ENCODE data around the gene NUDT4. TPM values are rescaled to one million over a fixed set of nuclear protein-coding genes. Genes with fewer than 3 reads are reported as not detected.

Gene NUDT4
- total RNA-seq, 1 experiment from 2014 or later = 51.0 TPM

DNA sequence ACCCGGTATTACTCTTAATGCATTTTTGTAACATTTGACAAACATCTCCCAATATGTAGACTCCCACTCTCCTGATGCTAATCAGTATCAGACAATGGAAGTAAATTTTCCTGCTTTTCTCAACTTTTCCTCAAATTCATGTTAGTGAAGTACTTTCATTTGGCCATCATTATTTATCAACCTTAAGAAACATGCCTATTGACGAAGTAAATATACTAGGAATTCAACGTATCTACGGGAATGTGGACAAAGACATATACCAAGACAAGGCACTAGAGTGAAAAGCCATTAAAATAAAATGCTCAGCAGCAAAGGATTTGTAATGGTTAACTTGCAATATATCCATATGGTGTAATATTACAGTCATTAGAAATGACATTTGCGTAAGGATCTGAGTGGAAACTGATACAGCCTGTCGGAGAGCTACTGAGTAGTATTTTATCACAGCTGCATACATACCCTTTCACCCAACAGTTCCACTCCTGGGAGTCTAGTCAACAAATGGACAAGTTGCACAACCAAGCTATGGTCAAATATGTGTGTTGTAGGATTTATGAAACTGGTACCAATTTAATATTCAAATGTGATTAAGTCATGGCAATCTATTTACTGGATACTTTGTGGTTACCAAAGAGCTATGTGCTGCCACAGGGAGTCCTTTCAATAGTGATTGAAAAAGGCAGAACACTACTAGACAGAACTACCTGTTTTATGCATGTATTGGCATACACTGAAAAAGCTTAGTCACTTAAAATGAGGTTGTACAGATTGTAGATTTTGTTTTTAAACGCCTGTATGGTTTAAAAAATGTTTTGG, 26.5 kb downstream of the NUDT4 start:
- no peak for TF ChIP-seq EZH2 (IDR thresholded peaks at IDR 0.05; ENCODE audit: low read depth)
- TF ChIP-seq, protein P1, sequence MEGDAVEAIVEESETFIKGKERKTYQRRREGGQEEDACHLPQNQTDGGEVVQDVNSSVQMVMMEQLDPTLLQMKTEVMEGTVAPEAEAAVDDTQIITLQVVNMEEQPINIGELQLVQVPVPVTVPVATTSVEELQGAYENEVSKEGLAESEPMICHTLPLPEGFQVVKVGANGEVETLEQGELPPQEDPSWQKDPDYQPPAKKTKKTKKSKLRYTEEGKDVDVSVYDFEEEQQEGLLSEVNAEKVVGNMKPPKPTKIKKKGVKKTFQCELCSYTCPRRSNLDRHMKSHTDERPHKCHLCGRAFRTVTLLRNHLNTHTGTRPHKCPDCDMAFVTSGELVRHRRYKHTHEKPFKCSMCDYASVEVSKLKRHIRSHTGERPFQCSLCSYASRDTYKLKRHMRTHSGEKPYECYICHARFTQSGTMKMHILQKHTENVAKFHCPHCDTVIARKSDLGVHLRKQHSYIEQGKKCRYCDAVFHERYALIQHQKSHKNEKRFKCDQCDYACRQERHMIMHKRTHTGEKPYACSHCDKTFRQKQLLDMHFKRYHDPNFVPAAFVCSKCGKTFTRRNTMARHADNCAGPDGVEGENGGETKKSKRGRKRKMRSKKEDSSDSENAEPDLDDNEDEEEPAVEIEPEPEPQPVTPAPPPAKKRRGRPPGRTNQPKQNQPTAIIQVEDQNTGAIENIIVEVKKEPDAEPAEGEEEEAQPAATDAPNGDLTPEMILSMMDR (conservative IDR thresholded peaks at IDR 0.05) = no peak
- no peaks in the 10 kb centered on the region for H3K9me3 ChIP-seq (ENCODE audit: insufficient read depth, low read depth)
- no peak overlapping the region for H3K4me3 ChIP-seq
- H3K4me2 ChIP-seq = 0 out of 2 replicates have a peak overlapping the region, but pooled peaks have one; percentile 10
- intact Hi-C loops (cut with micrococcal nuclease; ENCODE audit: unreplicated experiment) = no loop called here
- H3F3A ChIP-seq (ENCODE audit: insufficient read depth, low read depth) = peaks cover 47% of the 10 kb centered on the region
- H3K36me3 ChIP-seq (ENCODE audit: low read depth) = peaks cover 11% of the 10 kb centered on the region; the same call in 1 of the 2 replicates
- H3K4me1 ChIP-seq (replicated peaks; ENCODE audit: insufficient read depth) = peaks cover 14% of the 10 kb centered on the region; the same call in 1 of the 2 replicates
- peak overlapping the region; percentile 55 for H3K27ac ChIP-seq
- no peaks in the 10 kb centered on the region for H3K27me3 ChIP-seq (ENCODE audit: insufficient read depth, low read depth)
- no peak overlapping the region for H2AFZ ChIP-seq
- ChIA-PET CTCF (interaction anchor here (0.6 kb wide), 1 partner anchor 15 kb away, joined by 8 read pairs; no protein-coding TSS in a partner anchor), POLR2A (ENCODE audit: unreplicated experiment) (no interaction called here)
- DNase-seq = peak in 1 of 2 experiments; percentile 71
- BruUV-seq (replicated peaks) = no TSS peak
- H3K9me2 ChIP-seq (ENCODE audit: insufficient read depth) = no peaks in the 10 kb centered on the region
- no peaks in the 10 kb centered on the region for H3K79me2 ChIP-seq (ENCODE audit: low read depth)
- H4K20me1 ChIP-seq (ENCODE audit: insufficient read depth) = no peaks in the 10 kb centered on the region; the same call in 1 of the 2 replicates

- ChIA-PET POLR2A (ENCODE audit: unreplicated experiment) (no interaction called here), CTCF (interaction anchor here (0.6 kb wide), 1 partner anchor 14 kb away, joined by 8 read pairs; no protein-coding TSS in a partner anchor)
- no peak for TF ChIP-seq EZH2 (IDR thresholded peaks at IDR 0.05; ENCODE audit: low read depth)
- TF ChIP-seq, protein P1 (conservative IDR thresholded peaks at IDR 0.05) = no peak
- H3K4me3 ChIP-seq = no peak overlapping the region
- no peak overlapping the region for H2AFZ ChIP-seq
- no peak overlapping the region for H3K4me2 ChIP-seq
- H3K9me3 ChIP-seq (ENCODE audit: insufficient read depth, low read depth) = no peaks in the 10 kb centered on the region
- peaks cover 11% of the 10 kb centered on the region; the same call in 1 of the 2 replicates for H3K36me3 ChIP-seq (ENCODE audit: low read depth)
- peaks cover 47% of the 10 kb centered on the region for H3F3A ChIP-seq (ENCODE audit: insufficient read depth, low read depth)
- H4K20me1 ChIP-seq (ENCODE audit: insufficient read depth) = no peaks in the 10 kb centered on the region; the same call in 1 of the 2 replicates
- H3K27me3 ChIP-seq (ENCODE audit: insufficient read depth, low read depth) = no peaks in the 10 kb centered on the region
- no TSS peak for BruUV-seq (replicated peaks)
- intact Hi-C loops (cut with micrococcal nuclease; ENCODE audit: unreplicated experiment) = no loop called here
- no peaks in the 10 kb centered on the region for H3K79me2 ChIP-seq (ENCODE audit: low read depth)
- peak overlapping the region; percentile 55 for H3K27ac ChIP-seq
- H3K4me1 ChIP-seq (replicated peaks; ENCODE audit: insufficient read depth) = peaks cover 14% of the 10 kb centered on the region; the same call in 1 of the 2 replicates
- H3K9me2 ChIP-seq (ENCODE audit: insufficient read depth) = no peaks in the 10 kb centered on the region
- no peak for DNase-seq
Observed at GRCh38 chr12:93404961-93405849, 27.5 kb downstream of the NUDT4 start.

Data from PC-9 (cell line).